Kidney (tissue), 14 donors: Measurements from ENCODE around the gene ATP13A3. TPM values are rescaled to one million over a fixed set of nuclear protein-coding genes. Genes with fewer than 3 reads are reported as not detected.

Source experiments
- DNase-seq, 5 donors: peaks; one replicate each; pipeline ENCODE4 v3.0.0-alpha.2; 2013 to 2020
- FAIRE-seq: peaks from 2 replicates; lab custom pipeline; 2012; peaks lifted over from hg19 to GRCh38; lab: Jason Lieb, UNC
- H3K27ac ChIP-seq, 2 donors: one replicate each; pipeline ENCODE4 v1.7.0; 2013; ENCODE audit warnings: low read depth in 2 of 2, low read length in 2 of 2, inconsistent platforms in 1 of 2
- H3K27me3 ChIP-seq: one replicate; pipeline ENCODE4 v1.7.1; 2013; ENCODE audit warnings: low read length, inconsistent platforms; ENCODE audit not compliant: control insufficient read depth, insufficient read depth
- H3K36me3 ChIP-seq, 3 donors: one replicate each; pipeline versions ENCODE4 v1.7.0 to v1.7.1; 2013; ENCODE audit warnings: low read length in 3 of 3, control low read depth in 1 of 3, inconsistent platforms in 1 of 3; ENCODE audit not compliant: insufficient read depth in 3 of 3, control insufficient read depth in 2 of 3
- H3K4me1 ChIP-seq, 3 donors: one replicate each; pipeline versions ENCODE4 v1.7.0 to v1.7.1; 2013; ENCODE audit warnings: low read length in 3 of 3, inconsistent platforms in 1 of 3, low read depth in 1 of 3; ENCODE audit not compliant: control insufficient read depth in 2 of 3, insufficient read depth in 2 of 3
- H3K4me3 ChIP-seq, 3 donors: one replicate each; pipeline versions ENCODE4 v1.7.0 to v1.8.1; 2013; ENCODE audit warnings: low read length in 3 of 3, control low read depth in 1 of 3, inconsistent platforms in 1 of 3
- H3K9ac ChIP-seq, 3 donors: one replicate each; pipeline versions ENCODE4 v1.7.0 to v1.7.1; 2013; ENCODE audit warnings: low read length in 3 of 3, control low read depth in 1 of 3, inconsistent platforms in 1 of 3
- H3K9me3 ChIP-seq, 3 donors: one replicate each; pipeline versions ENCODE4 v1.7.0 to v1.7.1; 2013; ENCODE audit warnings: low read length in 3 of 3, control low read depth in 1 of 3, inconsistent platforms in 1 of 3; ENCODE audit not compliant: control insufficient read depth in 2 of 3, insufficient read depth in 1 of 3
- CTCF ChIP-seq: IDR thresholded peaks from 3 replicates; pipeline ENCODE4 v1.5.1; 2012; ENCODE audit warnings: mild to moderate bottlenecking, moderate library complexity, borderline replicate concordance; ENCODE audit not compliant: insufficient read depth; ENCODE audit errors: extremely low read depth
- intact Hi-C: fragments of 100-400 bp; cut with DNase I; formaldehyde crosslinking; loops from one replicate; pipeline ENCODE4 v1.11.1; 2022
- polyA plus RNA-seq: library from polyadenylated mRNA; stranded (reverse); fragments of 350-450 nt; fragmentation: Illumina TruSeq; extraction: RNeasy Lipid Tissue Mini Kit (QIAGEN cat#74804); gene quantifications from one replicate; pipeline ENCODE4 v1.2.3, GENCODE V29; 2014; ENCODE audit warnings: low read depth, low replicate concordance; ENCODE audit not compliant: insufficient read depth
- total RNA-seq: library from RNA; stranded (reverse); fragmentation: NEBNext Ultra II Directional; extraction: Animal tissue kit (Norgen Biotek cat#: 25700); gene quantifications from one replicate; pipeline ENCODE4 v1.2.1, GENCODE V29; 2021
- donor health status: control.
- donor health status: control.
- donor health status: control.
- donor health status: control.
- donor health status: control.
- donor health status: DM: yes; HTN: yes; CAD: no.
- donor health status: Normal renal cell carcinoma (clear cell type).

The ATP13A3 gene
- total and polyA plus RNA-seq, 2 donors from 2014 or later = 15.3 to 103 TPM

GRCh38 chr3:194422188-194422587, 64.6 kb downstream of the ATP13A3 start:
- H3K4me3 ChIP-seq = no peak overlapping the region
- intact Hi-C loops = no loop called here
- DNase-seq (no peak), FAIRE-seq (no peak)
- H3K36me3 ChIP-seq = peaks cover 2 to 26% (median 22%) of the 10 kb centered on the region in 3 donors
- H3K4me1 ChIP-seq = no peaks in the 10 kb centered on the region
- no peak overlapping the region for H3K9ac ChIP-seq
- no peak overlapping the region for H3K27ac ChIP-seq
- no peaks in the 10 kb centered on the region for H3K27me3 ChIP-seq
- TF ChIP-seq CTCF = no peak
- no peaks in the 10 kb centered on the region for H3K9me3 ChIP-seq

GRCh38 chr3:194418671-194419070, 68.1 kb downstream of the ATP13A3 start:
- DNase-seq = no peak
- no peaks in the 10 kb centered on the region for H3K27me3 ChIP-seq
- intact Hi-C loops = no loop called here
- no peak overlapping the region for H3K27ac ChIP-seq
- H3K9ac ChIP-seq = no peak overlapping the region
- H3K4me1 ChIP-seq = no peaks in the 10 kb centered on the region
- no peak overlapping the region for H3K4me3 ChIP-seq
- no peak for TF ChIP-seq CTCF
- peaks cover 0 to 10% (median 10%) of the 10 kb centered on the region in 3 donors for H3K36me3 ChIP-seq
- no peak for FAIRE-seq
- no peaks in the 10 kb centered on the region for H3K9me3 ChIP-seq

GRCh38 chr3:194407423-194407822, 79.4 kb downstream of the ATP13A3 start:
- intact Hi-C loops = no loop called here
- Histone ChIP-seq H3K36me3 (peaks cover 2 to 11% (median 10%) of the 10 kb centered on the region in 3 donors), H3K4me3 (no peak overlapping the region), H3K27ac (no peak overlapping the region), H3K27me3 (no peaks in the 10 kb centered on the region), H3K9ac (no peak overlapping the region), H3K9me3 (no peaks in the 10 kb centered on the region), H3K4me1 (no peaks in the 10 kb centered on the region)
- TF ChIP-seq CTCF = no peak
- no peak for DNase-seq
- FAIRE-seq = no peak

- Histone ChIP-seq H3K27ac (no peak overlapping the region), H3K4me1 (no peaks in the 10 kb centered on the region), H3K9me3 (no peaks in the 10 kb centered on the region), H3K36me3 (peaks cover 2 to 8% (median 6%) of the 10 kb centered on the region in 3 donors), H3K27me3 (no peaks in the 10 kb centered on the region), H3K9ac (no peak overlapping the region), H3K4me3 (no peak overlapping the region)
- DNase-seq = no peak
- FAIRE-seq = no peak
- TF ChIP-seq CTCF = no peak
- intact Hi-C loops = no loop called here
These were observed 81.0 kb downstream of the ATP13A3 start for GRCh38 chr3:194405766-194406165.
